HEK293T (cell line): ENCODE results near the gene DOCK2.

ENCODE experiments used
- BHLHE40 ChIP-seq: fragments of 450-650 bp; IDR thresholded peaks from 2 replicates; pipeline ENCODE4 v1.6.1; 2016; ENCODE audit warnings: mild to moderate bottlenecking, moderate library complexity, borderline replicate concordance
- ELF4 ChIP-seq: fragments of 450-650 bp; IDR thresholded peaks from 2 replicates; pipeline ENCODE4 v1.6.1; 2017; ENCODE audit warnings: antibody characterized with exemption
- FOXK2 ChIP-seq: fragments of 450-650 bp; IDR thresholded peaks from 2 replicates; pipeline ENCODE4 v1.6.1; 2016; ENCODE audit warnings: mild to moderate bottlenecking
- FOXM1 ChIP-seq: fragments of 450-650 bp; IDR thresholded peaks from 2 replicates; pipeline ENCODE4 v1.6.1; 2017; ENCODE audit warnings: mild to moderate bottlenecking, borderline replicate concordance
- LEF1 ChIP-seq: fragments of 450-650 bp; IDR thresholded peaks from 2 replicates; pipeline ENCODE4 v1.6.1; 2017; ENCODE audit warnings: mild to moderate bottlenecking, borderline replicate concordance
- SUZ12 ChIP-seq: fragments of 450-650 bp; IDR thresholded peaks from 2 replicates; pipeline ENCODE4 v1.6.1; 2016; ENCODE audit warnings: mild to moderate bottlenecking

- TF ChIP-seq LEF1 (no peak), SUZ12 (no peak), BHLHE40 (no peak), ELF4 (no peak), FOXM1 (no peak), FOXK2 (no peak)
These were observed 125.4 kb downstream of the DOCK2 start for GRCh38 chr5:169762338-169763095.
